Neuronal stem cell (in vitro differentiated cells): ENCODE results near the gene C9orf85.
"Not testable (repeated sequence)": the region's sequence is repeated elsewhere in the genome, so short reads cannot be mapped to it uniquely, and the experiment has no call there.

Experiments used
- DNase-seq: peaks from one replicate; pipeline ENCODE4 v3.0.0-alpha.2; 2013; ENCODE audit warnings: low spot score
- H2AFZ ChIP-seq: one replicate; pipeline ENCODE4 v1.6.1; 2013; ENCODE audit warnings: mild to moderate bottlenecking, low read length, inconsistent platforms
- H2AK5ac ChIP-seq: 2 replicates; pipeline ENCODE4 v1.6.1; 2013; ENCODE audit warnings: low read depth, mild to moderate bottlenecking, inconsistent platforms, low read length, moderate library complexity, mixed read lengths
- H2BK120ac ChIP-seq: 2 replicates; pipeline ENCODE4 v1.6.1; 2013; ENCODE audit warnings: low read depth, mild to moderate bottlenecking, inconsistent platforms, low read length, moderate library complexity, mixed read lengths
- H2BK12ac ChIP-seq: one replicate; pipeline ENCODE4 v1.6.1; 2013; ENCODE audit warnings: low read length, inconsistent platforms
- H2BK15ac ChIP-seq: 2 replicates; pipeline ENCODE4 v1.6.1; 2013; ENCODE audit warnings: mild to moderate bottlenecking, low read length, inconsistent platforms, mixed read lengths
- H2BK5ac ChIP-seq: one replicate; pipeline ENCODE4 v1.6.1; 2013; ENCODE audit warnings: inconsistent platforms, mild to moderate bottlenecking, low read length, moderate library complexity
- H3K14ac ChIP-seq: one replicate; pipeline ENCODE4 v1.6.1; 2013; ENCODE audit warnings: low read length, inconsistent platforms
- H3K18ac ChIP-seq: 2 replicates; pipeline ENCODE4 v1.6.1; 2013; ENCODE audit warnings: low read length, inconsistent platforms
- H3K23ac ChIP-seq: 2 replicates; pipeline ENCODE4 v1.6.1; 2013; ENCODE audit warnings: low read depth, mild to moderate bottlenecking, mixed read lengths, low read length, inconsistent platforms; ENCODE audit not compliant: poor library complexity
- H3K27ac ChIP-seq: replicated peaks from 3 replicates; pipeline ENCODE4 v1.5.1; 2013; ENCODE audit warnings: low read length, inconsistent platforms
- H3K27me3 ChIP-seq, 3 experiments: 2 replicates each; pipeline ENCODE4 v1.6.1; 2013; ENCODE audit warnings: low read length in 3 of 3, mild to moderate bottlenecking in 2 of 3, inconsistent platforms in 1 of 3, low read depth in 1 of 3, mixed read lengths in 1 of 3, moderate library complexity in 1 of 3; ENCODE audit not compliant: control insufficient read depth in 3 of 3, insufficient read depth in 3 of 3
- H3K36me3 ChIP-seq, 2 donors: replicated peaks in 1 of 2; 2 replicates each; pipeline ENCODE4 v1.6.1; 2013; ENCODE audit warnings: low read length in 2 of 2; ENCODE audit not compliant: control insufficient read depth in 2 of 2, insufficient read depth in 2 of 2
- H3K4ac ChIP-seq: 2 replicates; pipeline ENCODE4 v1.6.1; 2013; ENCODE audit warnings: inconsistent platforms, mild to moderate bottlenecking, low read length, moderate library complexity
- H3K4me1 ChIP-seq, 2 donors: 1 replicate in 1 of 2; 2 replicates in 1 of 2; pipeline ENCODE4 v1.6.1; 2013; ENCODE audit warnings: low read length in 2 of 2, low read depth in 1 of 2; ENCODE audit not compliant: control insufficient read depth in 2 of 2, insufficient read depth in 1 of 2
- H3K4me2 ChIP-seq: one replicate; pipeline ENCODE4 v1.6.1; 2013; ENCODE audit warnings: mild to moderate bottlenecking, low read length, inconsistent platforms; ENCODE audit not compliant: insufficient read depth, poor library complexity, severe bottlenecking
- H3K4me3 ChIP-seq, 2 donors: 2 replicates each; pipeline ENCODE4 v1.5.1; 2013; ENCODE audit warnings: low read length in 2 of 2, mild to moderate bottlenecking in 2 of 2, inconsistent platforms in 1 of 2, moderate library complexity in 1 of 2
- H3K79me1 ChIP-seq: one replicate; pipeline ENCODE4 v1.6.1; 2013; ENCODE audit warnings: low read depth, mild to moderate bottlenecking, inconsistent platforms, low read length, moderate library complexity
- H3K9ac ChIP-seq: one replicate; pipeline ENCODE4 v1.6.1; 2013; ENCODE audit warnings: mild to moderate bottlenecking, low read depth, low read length, inconsistent platforms; ENCODE audit not compliant: poor library complexity
- H3K9me3 ChIP-seq, 2 donors: replicated peaks in 1 of 2; 2 replicates each; pipeline versions ENCODE3 to v1.6.1; 2013; ENCODE audit warnings: low read length in 2 of 2, mild to moderate bottlenecking in 2 of 2, inconsistent platforms in 1 of 2, low read depth in 1 of 2, mixed read lengths in 1 of 2, moderate library complexity in 1 of 2; ENCODE audit not compliant: control insufficient read depth in 2 of 2, insufficient read depth in 1 of 2
- H4K8ac ChIP-seq: one replicate; pipeline ENCODE4 v1.6.1; 2013; ENCODE audit warnings: low read depth, mild to moderate bottlenecking, inconsistent platforms, low read length, moderate library complexity
- H4K91ac ChIP-seq: one replicate; pipeline ENCODE4 v1.6.1; 2013; ENCODE audit warnings: low read length, low read depth, mild to moderate bottlenecking, inconsistent platforms; ENCODE audit not compliant: poor library complexity
- WGBS, 2 donors: extraction: QIAGEN DNeasy Blood & Tissue Kit; methylation state at CpG; one replicate each; pipeline ENCODE4 v1.1.7; 2013; ENCODE audit warnings: missing lambda C conversion rate in 2 of 2, mixed read lengths in 1 of 2; ENCODE audit not compliant: insufficient read length in 2 of 2, insufficient replicate concordance in 1 of 2; ENCODE audit errors: extremely low coverage in 2 of 2; 5-methylcytosine and 5-hydroxymethylcytosine counted together

Gene C9orf85

GRCh38 chr9:72005451-72005850, 94.0 kb downstream of the C9orf85 start:
- Histone ChIP-seq H2BK12ac (no peak overlapping the region), H3K9ac (no peak overlapping the region), H3K36me3 (no peaks in the 10 kb centered on the region), H3K4ac (no peak overlapping the region), H4K91ac (no peak overlapping the region), H3K14ac (no peak overlapping the region), H3K4me3 (no peak overlapping the region), H3K27ac (no peak overlapping the region), H2BK5ac (no peak overlapping the region), H3K79me1 (no peaks in the 10 kb centered on the region), H3K9me3 (peaks cover 2 to 6% of the 10 kb centered on the region in 2 donors), H2BK15ac (no peak overlapping the region), H2BK120ac (no peak overlapping the region), H3K4me1 (peaks cover 0 to 3% of the 10 kb centered on the region in 2 donors), H3K4me2 (no peak overlapping the region), H4K8ac (no peak overlapping the region), H2AK5ac (no peak overlapping the region), H3K18ac (no peak overlapping the region), H2AFZ (no peak overlapping the region), H3K23ac (no peak overlapping the region), H3K27me3 (no peaks in the 10 kb centered on the region)
- DNase-seq: no peak

- Histone ChIP-seq H4K91ac (no peak overlapping the region), H3K9me3 (no peaks in the 10 kb centered on the region), H3K9ac (no peak overlapping the region), H2AFZ (no peak overlapping the region), H2BK120ac (no peak overlapping the region), H2BK12ac (no peak overlapping the region), H3K4me1 (peaks cover 0 to 3% of the 10 kb centered on the region in 2 donors), H2BK15ac (no peak overlapping the region), H3K4ac (no peak overlapping the region), H3K79me1 (no peaks in the 10 kb centered on the region), H3K14ac (no peak overlapping the region), H3K23ac (no peak overlapping the region), H2BK5ac (no peak overlapping the region), H2AK5ac (no peak overlapping the region), H3K27me3 (no peaks in the 10 kb centered on the region), H3K27ac (no peak overlapping the region), H3K4me3 (no peak overlapping the region), H4K8ac (no peak overlapping the region), H3K18ac (no peak overlapping the region), H3K36me3 (no peaks in the 10 kb centered on the region), H3K4me2 (no peak overlapping the region)
- no CpG with 5 or more reads among the region's 5 CpGs for WGBS, 2 donors
- DNase-seq: no peak
These were observed 95.1 kb downstream of the C9orf85 start for GRCh38 chr9:72006501-72006900.

GRCh38 chr9:72007726-72008125, 96.3 kb downstream of the C9orf85 start:
- not testable (repeated sequence) for H3K4me3 ChIP-seq, H3K14ac ChIP-seq, H3K23ac ChIP-seq, DNase-seq, H2AFZ ChIP-seq, H2AK5ac ChIP-seq, H3K4me1 ChIP-seq, H4K8ac ChIP-seq, H2BK5ac ChIP-seq, H3K9ac ChIP-seq, H3K4ac ChIP-seq, H3K9me3 ChIP-seq, H3K4me2 ChIP-seq, H4K91ac ChIP-seq, H2BK15ac ChIP-seq, H3K27ac ChIP-seq, H2BK12ac ChIP-seq, H3K79me1 ChIP-seq, H3K36me3 ChIP-seq, H2BK120ac ChIP-seq, H3K27me3 ChIP-seq
- H3K18ac ChIP-seq: peak overlapping the region; percentile 71
- no CpG with 5 or more reads among the region's 20 CpGs for WGBS, 2 donors

- no peak overlapping the region for H4K8ac ChIP-seq
- no CpG with 5 or more reads among the region's 4 CpGs for WGBS, 2 donors
- DNase-seq: no peak
These were observed 101.2 kb downstream of the C9orf85 start for GRCh38 chr9:72012646-72013045.

More at GRCh38 chr9:72012646-72013045, 101.2 kb downstream of the C9orf85 start:
- Histone ChIP-seq H3K18ac (no peak overlapping the region), H3K4me3 (no peak overlapping the region), H2BK120ac (no peak overlapping the region), H2BK5ac (no peak overlapping the region), H3K4me1 (no peaks in the 10 kb centered on the region), H3K4me2 (no peak overlapping the region), H2BK15ac (no peak overlapping the region), H2BK12ac (no peak overlapping the region), H3K79me1 (no peaks in the 10 kb centered on the region), H4K91ac (no peak overlapping the region), H2AK5ac (no peak overlapping the region), H3K36me3 (no peaks in the 10 kb centered on the region), H3K27ac (no peak overlapping the region), H3K14ac (no peak overlapping the region), H2AFZ (no peak overlapping the region), H3K27me3 (no peaks in the 10 kb centered on the region), H3K9ac (no peak overlapping the region), H3K4ac (no peak overlapping the region), H3K9me3 (no peaks in the 10 kb centered on the region), H3K23ac (no peak overlapping the region)
